ENCODE measurements around the gene ELMO1. TPM values are rescaled to one million over a fixed set of nuclear protein-coding genes. Genes with fewer than 3 reads are reported as not detected.

ELMO1 gene
- total RNA-seq, 1 experiment from 2014 or later = not detected

DNA sequence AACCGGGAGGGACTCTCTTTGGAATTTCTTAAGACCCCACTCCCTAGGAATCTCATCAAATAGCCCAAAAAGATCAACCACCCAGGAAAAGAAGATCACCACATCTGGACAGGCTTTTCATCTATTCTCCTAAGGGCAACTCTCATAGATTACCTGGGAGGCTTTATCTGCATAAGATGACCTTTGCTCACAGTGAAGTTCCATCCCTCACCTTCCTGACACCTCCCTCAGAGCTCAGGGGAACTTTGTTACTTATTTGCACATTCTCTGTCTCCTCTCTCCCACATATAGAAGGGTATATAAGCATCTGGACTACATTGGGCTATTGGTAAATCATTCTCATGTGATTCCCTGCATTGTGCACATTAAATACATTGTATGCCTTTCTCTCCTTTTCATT lies 80.1 kb downstream of the ELMO1 start:
- ChIA-PET CTCF (no interaction called here), POLR2A (ENCODE audit: low non-redundant PET) (no interaction called here)
- H3K27me3 ChIP-seq (replicated peaks; ENCODE audit: insufficient read depth, low read depth, low read length, poor library complexity) = no peaks in the 10 kb centered on the region
- no peaks in the 10 kb centered on the region for H3K9me3 ChIP-seq (ENCODE audit: low read depth, low read length, poor library complexity, severe bottlenecking)
- H3K4me3 ChIP-seq (ENCODE audit: low read depth, low read length, poor library complexity, severe bottlenecking) = no peak overlapping the region
- no TSS peak for BruUV-seq (replicated peaks)
- DNase-seq (ENCODE audit: low spot score) = no peak
- H3K36me3 ChIP-seq (ENCODE audit: insufficient read depth, low read length, poor library complexity, severe bottlenecking) = no peaks in the 10 kb centered on the region
- no peaks in the 10 kb centered on the region for H3K4me1 ChIP-seq (ENCODE audit: insufficient read depth, low read length, poor library complexity, severe bottlenecking)
- TF ChIP-seq EZH2 (IDR thresholded peaks at IDR 0.05; ENCODE audit: borderline replicate concordance, low read depth, low read length, poor library complexity, severe bottlenecking) = no peak
- TF ChIP-seq, protein P1, sequence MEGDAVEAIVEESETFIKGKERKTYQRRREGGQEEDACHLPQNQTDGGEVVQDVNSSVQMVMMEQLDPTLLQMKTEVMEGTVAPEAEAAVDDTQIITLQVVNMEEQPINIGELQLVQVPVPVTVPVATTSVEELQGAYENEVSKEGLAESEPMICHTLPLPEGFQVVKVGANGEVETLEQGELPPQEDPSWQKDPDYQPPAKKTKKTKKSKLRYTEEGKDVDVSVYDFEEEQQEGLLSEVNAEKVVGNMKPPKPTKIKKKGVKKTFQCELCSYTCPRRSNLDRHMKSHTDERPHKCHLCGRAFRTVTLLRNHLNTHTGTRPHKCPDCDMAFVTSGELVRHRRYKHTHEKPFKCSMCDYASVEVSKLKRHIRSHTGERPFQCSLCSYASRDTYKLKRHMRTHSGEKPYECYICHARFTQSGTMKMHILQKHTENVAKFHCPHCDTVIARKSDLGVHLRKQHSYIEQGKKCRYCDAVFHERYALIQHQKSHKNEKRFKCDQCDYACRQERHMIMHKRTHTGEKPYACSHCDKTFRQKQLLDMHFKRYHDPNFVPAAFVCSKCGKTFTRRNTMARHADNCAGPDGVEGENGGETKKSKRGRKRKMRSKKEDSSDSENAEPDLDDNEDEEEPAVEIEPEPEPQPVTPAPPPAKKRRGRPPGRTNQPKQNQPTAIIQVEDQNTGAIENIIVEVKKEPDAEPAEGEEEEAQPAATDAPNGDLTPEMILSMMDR (conservative IDR thresholded peaks at IDR 0.05; ENCODE audit: low read depth, low read length) = no peak
- H3K27ac ChIP-seq (ENCODE audit: low read depth, low read length, poor library complexity, severe bottlenecking) = no peak overlapping the region
- intact Hi-C loops (cut with micrococcal nuclease; ENCODE audit: unreplicated experiment) = no loop called here

DNA sequence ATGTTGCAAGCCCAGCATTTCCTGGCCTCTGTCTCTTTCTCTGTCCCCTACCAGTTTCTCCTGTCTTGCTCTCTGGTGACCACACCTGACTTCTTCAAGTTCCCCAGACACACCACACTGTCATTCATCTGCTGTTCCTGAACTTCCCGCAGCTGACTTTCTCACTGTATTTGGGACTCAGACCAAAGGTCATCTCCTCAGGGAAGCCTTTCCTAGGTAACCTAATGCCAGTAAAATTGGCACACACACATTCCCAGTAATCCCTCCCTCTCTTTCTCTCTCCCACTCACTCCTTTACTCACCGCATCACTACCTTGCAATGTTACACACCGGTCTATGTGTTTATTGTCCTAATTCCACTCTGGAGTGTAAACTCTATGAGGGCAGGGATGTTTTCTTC lies 81.7 kb downstream of the ELMO1 start:
- no TSS peak for BruUV-seq (replicated peaks)
- no peak overlapping the region for H3K27ac ChIP-seq (ENCODE audit: low read depth, low read length, poor library complexity, severe bottlenecking)
- intact Hi-C loops (cut with micrococcal nuclease; ENCODE audit: unreplicated experiment) = no loop called here
- no peaks in the 10 kb centered on the region for H3K4me1 ChIP-seq (ENCODE audit: insufficient read depth, low read length, poor library complexity, severe bottlenecking)
- no peak for DNase-seq (ENCODE audit: low spot score)
- CTCF ChIA-PET = no interaction called here
- H3K27me3 ChIP-seq (replicated peaks; ENCODE audit: insufficient read depth, low read depth, low read length, poor library complexity) = no peaks in the 10 kb centered on the region
- no peak for TF ChIP-seq EZH2 (IDR thresholded peaks at IDR 0.05; ENCODE audit: borderline replicate concordance, low read depth, low read length, poor library complexity, severe bottlenecking)
- TF ChIP-seq, protein P1 (conservative IDR thresholded peaks at IDR 0.05; ENCODE audit: low read depth, low read length) = no peak
- no peaks in the 10 kb centered on the region for H3K36me3 ChIP-seq (ENCODE audit: insufficient read depth, low read length, poor library complexity, severe bottlenecking)
- no peak overlapping the region for H3K4me3 ChIP-seq (ENCODE audit: low read depth, low read length, poor library complexity, severe bottlenecking)
- H3K9me3 ChIP-seq (ENCODE audit: low read depth, low read length, poor library complexity, severe bottlenecking) = no peaks in the 10 kb centered on the region
- POLR2A ChIA-PET (ENCODE audit: low non-redundant PET) = no interaction called here

DNA sequence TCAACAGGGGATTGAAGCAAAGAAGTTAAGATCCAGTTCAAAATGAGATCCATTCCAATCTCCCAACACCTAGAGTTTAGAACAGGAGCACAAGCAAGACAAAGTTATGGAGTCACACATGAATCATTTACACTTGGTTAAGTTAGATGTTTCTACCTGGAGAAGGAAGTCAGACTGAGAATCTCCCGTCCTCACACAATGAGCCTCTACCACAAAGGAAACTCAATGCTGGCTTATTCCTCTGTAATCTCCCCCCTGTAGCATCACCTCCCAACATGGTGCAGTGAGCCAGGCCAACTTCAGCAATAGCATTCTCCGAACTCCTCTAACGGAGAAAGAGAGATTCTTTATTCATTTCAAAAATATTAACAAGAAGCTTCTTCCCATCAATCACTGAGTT lies 82.2 kb downstream of the ELMO1 start:
- H3K27me3 ChIP-seq (replicated peaks; ENCODE audit: insufficient read depth, low read depth, low read length, poor library complexity) = no peaks in the 10 kb centered on the region
- H3K4me3 ChIP-seq (ENCODE audit: low read depth, low read length, poor library complexity, severe bottlenecking) = no peak overlapping the region
- ChIA-PET CTCF (no interaction called here), POLR2A (ENCODE audit: low non-redundant PET) (no interaction called here)
- intact Hi-C loops (cut with micrococcal nuclease; ENCODE audit: unreplicated experiment) = no loop called here
- no peak for DNase-seq (ENCODE audit: low spot score)
- H3K36me3 ChIP-seq (ENCODE audit: insufficient read depth, low read length, poor library complexity, severe bottlenecking) = no peaks in the 10 kb centered on the region
- H3K4me1 ChIP-seq (ENCODE audit: insufficient read depth, low read length, poor library complexity, severe bottlenecking) = no peaks in the 10 kb centered on the region
- no TSS peak for BruUV-seq (replicated peaks)
- no peak overlapping the region for H3K27ac ChIP-seq (ENCODE audit: low read depth, low read length, poor library complexity, severe bottlenecking)
- no peaks in the 10 kb centered on the region for H3K9me3 ChIP-seq (ENCODE audit: low read depth, low read length, poor library complexity, severe bottlenecking)
- TF ChIP-seq EZH2 (IDR thresholded peaks at IDR 0.05; ENCODE audit: borderline replicate concordance, low read depth, low read length, poor library complexity, severe bottlenecking) = no peak

DNA sequence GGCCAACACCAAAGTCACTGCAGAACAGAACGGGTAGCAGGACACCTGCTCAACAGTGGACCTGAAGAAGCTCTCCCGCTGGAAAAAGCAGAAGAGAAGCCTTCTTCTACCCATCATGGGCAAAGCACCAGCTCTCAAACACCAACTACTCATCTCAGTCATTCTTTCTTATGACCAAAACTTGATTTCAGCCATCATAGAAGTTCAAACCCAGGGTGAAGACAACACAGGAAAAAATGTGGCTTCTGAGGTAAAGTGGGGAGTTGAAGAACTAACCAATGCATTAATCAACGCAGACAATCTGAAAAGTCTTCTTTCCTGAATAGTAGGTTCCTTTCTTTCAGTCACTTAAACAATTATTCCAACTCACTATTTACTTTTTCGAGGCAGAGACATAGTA lies 83.3 kb downstream of the ELMO1 start:
- ChIA-PET CTCF (no interaction called here), POLR2A (ENCODE audit: low non-redundant PET) (no interaction called here)
- intact Hi-C loops (cut with micrococcal nuclease; ENCODE audit: unreplicated experiment) = no loop called here
- Histone ChIP-seq H3K9me3 (ENCODE audit: low read depth, low read length, poor library complexity, severe bottlenecking) (no peaks in the 10 kb centered on the region), H3K27me3 (replicated peaks; ENCODE audit: insufficient read depth, low read depth, low read length, poor library complexity) (no peaks in the 10 kb centered on the region), H3K27ac (ENCODE audit: low read depth, low read length, poor library complexity, severe bottlenecking) (no peak overlapping the region), H3K4me1 (ENCODE audit: insufficient read depth, low read length, poor library complexity, severe bottlenecking) (no peaks in the 10 kb centered on the region), H3K36me3 (ENCODE audit: insufficient read depth, low read length, poor library complexity, severe bottlenecking) (no peaks in the 10 kb centered on the region), H3K4me3 (ENCODE audit: low read depth, low read length, poor library complexity, severe bottlenecking) (no peak overlapping the region)
- no peak for TF ChIP-seq EZH2 (IDR thresholded peaks at IDR 0.05; ENCODE audit: borderline replicate concordance, low read depth, low read length, poor library complexity, severe bottlenecking)
- TF ChIP-seq, protein P1 (conservative IDR thresholded peaks at IDR 0.05; ENCODE audit: low read depth, low read length) = no peak
- no TSS peak for BruUV-seq (replicated peaks)
- DNase-seq (ENCODE audit: low spot score) = no peak

Measured in A673 (cell line).